Hematopoietic multipotent progenitor cell treated with erythropoietin and hydrocortisone succinate and interleukin-3 and kit ligand, for 4 days (in vitro differentiated cells): ENCODE measurements around the gene CYTH2.
"Not testable (repeated sequence)": the region's sequence is repeated elsewhere in the genome, so short reads cannot be mapped to it uniquely, and the experiment has no call there.

Source experiments
- DNase-seq: peaks from one replicate; pipeline ENCODE4 v3.0.0-alpha.2; 2015

Gene CYTH2

GRCh38 chr19:48513289-48514122, 44.3 kb downstream of the CYTH2 start:
- peak; percentile 91 for DNase-seq

DNA sequence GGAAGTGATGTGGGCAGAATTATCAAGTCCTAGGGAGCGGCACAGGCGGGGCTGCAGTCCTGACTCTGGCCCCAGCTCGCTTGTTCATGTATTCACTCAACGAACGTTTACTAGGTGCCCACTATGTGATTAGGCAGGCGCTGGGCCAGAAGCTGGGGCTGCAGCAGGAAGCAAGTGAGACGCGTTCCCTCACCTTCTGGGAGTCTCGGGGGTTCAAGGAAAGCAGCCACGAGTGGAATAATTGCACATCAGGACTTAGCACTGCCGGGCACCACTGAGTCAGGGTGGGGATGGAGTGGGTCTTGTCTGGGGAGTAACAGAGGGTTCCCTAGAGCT, 44.9 kb downstream of the CYTH2 start:
- no peak for DNase-seq

GRCh38 chr19:48516536-48516935, 47.4 kb downstream of the CYTH2 start:
- no peak for DNase-seq

- no peak for DNase-seq
Measured at GRCh38 chr19:48518207-48518606, 49.0 kb downstream of the CYTH2 start.

DNA sequence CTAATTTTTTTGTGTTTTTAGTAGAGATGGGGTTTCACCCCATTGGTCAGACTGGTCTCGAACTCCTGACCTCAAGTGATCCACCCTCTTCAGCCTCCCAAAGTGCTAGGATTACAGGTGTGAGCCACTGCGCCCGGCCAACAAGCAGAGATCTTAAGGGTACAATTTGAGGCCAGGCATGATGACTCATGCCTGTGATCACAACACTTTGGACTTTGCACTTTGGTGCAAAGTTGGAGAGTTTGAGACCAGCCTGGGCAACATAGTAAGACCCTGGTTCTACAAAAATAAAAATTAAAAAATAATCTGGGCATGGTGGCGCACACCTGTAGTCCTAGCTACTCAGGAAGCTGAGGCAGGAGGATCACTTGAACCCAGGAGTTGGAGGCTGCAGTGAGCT, 50.3 kb downstream of the CYTH2 start:
- not testable (repeated sequence) for DNase-seq

- DNase-seq, result no peak
Measured at GRCh38 chr19:48520134-48520533, 51.0 kb downstream of the CYTH2 start.

DNA sequence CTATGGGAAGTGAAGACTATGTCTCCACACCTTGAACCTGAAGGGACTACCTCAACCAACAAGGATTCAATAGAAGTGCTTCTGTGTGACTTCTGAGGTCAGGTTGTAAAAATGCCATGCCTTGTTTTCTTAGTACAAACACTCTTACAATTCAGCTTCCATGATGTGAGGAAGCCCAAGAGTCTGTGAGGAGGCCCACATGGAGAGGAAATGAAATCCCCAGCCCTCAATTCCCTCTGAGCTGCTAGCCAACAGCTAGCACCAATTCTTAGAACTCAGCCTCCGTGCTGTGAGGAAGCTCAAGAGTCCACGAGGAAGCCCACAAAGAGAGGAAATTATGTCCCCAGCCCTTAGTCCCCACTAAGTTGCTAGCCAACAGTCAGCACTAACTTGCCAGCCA, 55.1 kb downstream of the CYTH2 start:
- no peak for DNase-seq

DNA sequence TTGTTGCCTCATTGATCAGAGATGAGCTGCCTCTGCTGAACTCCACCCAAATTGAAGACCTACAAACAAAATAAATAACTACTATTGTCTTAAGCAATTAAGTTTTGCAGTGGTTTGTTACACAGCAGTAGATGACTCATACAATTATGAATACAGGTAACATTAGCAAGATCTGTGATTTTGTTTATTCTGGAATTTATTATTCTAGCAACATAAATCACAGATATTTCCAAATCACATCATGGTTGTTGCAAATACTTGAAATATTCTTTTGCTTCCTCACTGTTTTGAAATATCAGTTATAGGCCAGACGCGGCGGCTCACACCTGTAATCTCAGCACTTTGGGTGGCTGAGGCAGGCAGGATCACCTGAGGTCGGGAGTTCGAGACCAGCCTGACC, 55.6 kb downstream of the CYTH2 start:
- no peak for DNase-seq

- DNase-seq, result no peak
Measured at GRCh38 chr19:48529156-48529555, 60.0 kb downstream of the CYTH2 start.

- no peak for DNase-seq
Measured at GRCh38 chr19:48530066-48530720, 61.0 kb downstream of the CYTH2 start.

GRCh38 chr19:48530770-48531169, 61.6 kb downstream of the CYTH2 start:
- no peak for DNase-seq
